Activated CD4-positive, alpha-beta T cell treated with anti-CD3 and anti-CD28 coated beads for 4 hours (primary cell): ENCODE measurements around the gene PTPN22.
A peak's percentile ranks its signal among the peaks of the same experiment; 100 is the strongest.

Source experiments
- DNase-seq, 2 donors: peaks; one replicate each; pipeline ENCODE4 v3.0.0-alpha.2; 2020

PTPN22 gene

DNA sequence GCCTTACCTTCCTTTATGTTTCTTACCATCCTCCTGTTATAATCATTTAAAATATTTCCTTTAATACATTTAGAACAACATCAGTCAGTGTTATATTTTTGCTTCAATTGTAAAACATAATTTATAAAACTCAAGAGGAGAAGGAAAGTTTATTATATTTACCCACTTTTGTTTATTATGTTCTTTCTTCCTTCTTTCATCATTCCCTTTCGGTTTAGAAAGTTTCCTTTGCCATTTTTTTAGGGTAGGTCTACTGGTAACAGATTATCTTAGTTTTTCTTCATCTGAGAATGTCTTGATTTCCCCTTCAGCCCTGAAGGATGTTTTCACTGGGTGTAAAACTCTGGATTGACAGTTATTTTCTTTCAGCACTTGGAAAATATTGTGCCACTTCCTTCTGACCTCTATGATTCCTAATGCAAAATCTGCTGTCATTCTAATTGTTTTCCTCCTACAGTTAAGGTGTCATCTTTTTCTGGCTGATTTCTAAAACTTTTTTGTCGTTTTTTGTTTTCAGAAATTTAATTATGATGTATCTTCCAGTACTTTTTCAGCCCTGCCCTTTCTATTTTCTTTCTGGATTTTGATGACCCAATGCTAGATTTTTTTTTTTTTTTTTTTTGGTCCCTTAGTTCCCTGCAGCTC lies 25.0 kb downstream of the PTPN22 start:
- DNase-seq: no peak

DNA sequence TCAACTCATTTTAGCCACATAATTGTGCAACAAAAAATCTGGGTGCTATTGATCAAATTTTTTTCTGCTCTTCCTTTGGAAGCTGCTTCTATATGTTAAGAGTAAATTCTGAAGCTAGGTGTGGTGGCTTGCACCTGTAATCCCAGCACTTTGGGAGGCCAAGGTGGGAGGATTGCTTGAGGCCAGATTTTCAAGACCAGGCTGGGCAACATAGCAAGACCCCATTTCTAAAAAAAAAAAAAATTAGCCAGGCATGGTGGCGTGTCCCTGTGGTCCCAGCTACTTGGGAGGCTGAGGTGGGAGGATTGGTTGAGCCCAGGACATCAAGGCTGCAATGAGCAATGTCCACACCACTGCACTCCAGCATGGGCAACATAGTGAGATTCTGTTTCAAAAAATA lies 35.0 kb downstream of the PTPN22 start:
- no peak for DNase-seq

DNA sequence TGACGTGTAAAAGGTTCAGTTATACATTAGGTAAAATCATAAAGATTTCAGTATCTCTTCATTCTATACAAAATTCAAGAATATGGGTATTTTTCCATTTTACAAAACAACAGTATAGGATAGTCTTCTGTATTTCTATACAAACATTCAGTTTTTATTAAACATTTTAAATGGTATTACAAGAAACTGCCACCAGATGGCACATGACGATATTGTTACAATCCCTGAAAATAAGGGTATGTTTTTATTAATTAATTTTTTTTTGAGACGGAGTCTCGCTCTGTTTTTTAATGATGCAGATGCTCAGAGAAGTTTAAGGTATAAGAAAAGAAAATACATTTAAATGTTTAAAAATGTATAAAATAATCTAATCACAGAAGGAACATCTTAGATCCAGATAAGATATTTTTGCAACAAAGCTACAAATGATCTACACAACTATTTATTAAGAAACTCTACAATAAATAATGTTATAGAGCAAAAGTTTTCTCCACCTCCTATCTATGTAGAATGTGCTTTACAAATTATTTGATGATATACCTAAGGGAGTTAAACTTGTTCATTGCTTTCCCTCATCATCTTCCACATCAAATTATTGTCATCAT lies 35.7 kb downstream of the PTPN22 start:
- DNase-seq: peak; percentile 18 to 44

DNA sequence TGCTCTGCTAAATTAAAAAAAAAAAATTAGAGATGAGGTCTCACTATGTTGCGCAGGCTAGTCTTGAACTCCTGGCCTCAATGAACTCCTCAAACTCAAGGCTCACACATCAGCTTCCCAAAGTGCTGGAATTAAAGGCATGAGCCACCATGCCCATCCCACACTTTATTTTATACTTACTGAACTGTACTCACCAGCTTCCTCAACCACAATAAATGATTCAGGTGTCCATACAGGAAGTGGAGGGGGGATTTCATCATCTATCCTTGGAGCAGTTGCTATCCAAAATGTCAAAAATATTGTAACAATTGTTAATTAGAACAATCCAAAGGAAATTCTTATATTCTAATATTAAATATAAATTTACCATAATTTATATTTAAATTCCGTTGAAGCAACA lies 36.8 kb downstream of the PTPN22 start:
- no peak for DNase-seq

DNA sequence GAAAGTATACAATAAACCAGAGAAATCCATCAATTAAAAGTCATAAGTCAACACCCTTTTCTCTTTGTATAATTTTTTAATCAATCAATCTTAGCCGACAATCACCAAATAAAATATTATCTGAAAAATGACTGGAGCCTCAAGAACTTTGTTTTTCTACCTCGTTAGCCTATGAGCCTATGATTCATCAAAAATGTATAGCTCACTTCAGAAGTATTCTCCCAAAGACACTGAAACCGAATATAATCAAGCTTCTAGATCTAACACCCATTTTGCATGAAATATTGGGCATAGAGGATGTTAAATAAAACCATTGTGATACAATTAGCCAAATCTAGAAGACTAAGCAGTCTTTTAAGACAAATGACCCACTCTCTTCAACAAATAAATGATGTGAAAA lies 41.5 kb downstream of the PTPN22 start:
- no peak for DNase-seq

DNA sequence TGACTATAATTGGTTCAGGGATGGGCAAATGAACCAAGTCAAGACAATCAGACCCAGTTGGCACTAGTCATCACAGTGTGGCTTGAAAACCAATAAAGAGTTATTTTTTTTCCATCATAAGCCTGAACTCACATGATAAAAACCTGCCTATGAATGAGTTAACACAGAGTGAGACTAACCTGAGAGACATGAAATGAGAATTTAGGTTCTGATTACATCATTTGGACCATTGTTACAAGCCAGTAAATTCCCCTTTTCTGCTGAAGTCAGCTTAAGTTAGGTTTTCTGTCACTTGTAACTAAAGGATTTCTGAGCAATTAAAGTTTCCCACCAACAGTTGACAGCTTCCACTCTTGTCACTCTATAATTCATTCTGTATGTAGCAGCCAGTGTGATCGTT lies 49.6 kb downstream of the PTPN22 start:
- DNase-seq: no peak

DNA sequence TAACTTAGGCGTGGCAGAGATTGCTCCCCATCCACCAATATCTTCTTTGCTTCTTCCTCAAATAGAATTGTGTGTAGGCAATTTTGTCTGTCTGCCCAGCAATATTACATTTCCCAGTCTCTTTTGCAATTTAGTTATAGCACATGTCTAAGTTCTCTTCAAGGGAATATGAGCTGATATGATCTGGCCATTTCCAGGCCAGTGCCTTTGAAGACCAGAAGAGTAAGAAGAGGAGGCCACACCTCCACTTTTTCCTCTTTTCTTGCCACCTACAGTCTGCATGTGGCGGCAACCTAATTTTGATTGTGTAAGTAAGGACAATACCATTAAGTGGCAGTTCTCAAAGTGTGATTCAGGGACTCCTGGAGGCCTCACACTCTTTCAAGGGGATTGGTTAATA lies 52.9 kb downstream of the PTPN22 start:
- no peak for DNase-seq

DNA sequence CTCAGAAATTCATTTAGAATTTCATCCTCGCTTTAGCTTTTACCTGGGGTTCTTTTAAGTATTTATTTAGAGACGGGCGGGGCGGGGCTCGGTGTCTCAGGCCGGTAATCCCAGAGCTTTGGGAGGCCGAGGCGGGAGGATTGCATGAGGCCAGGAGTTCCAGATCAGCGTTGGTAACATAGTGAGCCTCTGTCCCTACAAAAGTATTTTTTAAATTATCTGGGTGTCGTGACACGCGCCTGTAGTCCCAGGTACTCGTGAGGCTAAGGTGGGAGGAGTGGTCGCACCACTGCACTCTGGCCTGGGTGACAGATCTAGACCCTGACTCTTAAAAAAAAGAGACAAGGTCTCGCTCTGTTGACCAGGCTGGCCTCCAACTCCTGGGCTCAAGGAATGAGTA lies 58.3 kb downstream of the PTPN22 start:
- no peak for DNase-seq

DNA sequence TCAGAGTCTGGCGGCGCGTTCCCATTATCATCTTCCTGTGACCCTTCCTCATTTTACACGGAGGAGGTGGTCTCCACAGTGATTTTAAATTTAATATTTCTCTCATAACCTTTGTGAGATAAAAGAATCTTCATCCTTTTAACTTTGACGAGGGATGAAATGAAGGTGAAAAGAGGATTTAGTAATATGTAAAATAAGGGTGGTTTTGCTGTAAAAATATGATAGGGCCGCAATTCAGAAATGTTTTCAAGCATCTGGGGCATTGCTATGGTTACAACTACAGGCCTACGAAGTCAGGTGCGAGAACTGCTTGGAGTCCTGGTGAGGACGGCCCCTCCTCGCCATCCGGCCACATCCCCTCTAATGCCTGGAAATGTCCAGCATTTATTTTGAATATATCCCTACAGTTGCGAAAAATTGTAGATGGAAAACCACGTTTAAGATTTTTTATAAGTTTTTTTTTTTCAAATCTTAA lies 58.8 kb downstream of the PTPN22 start:
- DNase-seq: peak in 1 of 2 donors; percentile 8

DNA sequence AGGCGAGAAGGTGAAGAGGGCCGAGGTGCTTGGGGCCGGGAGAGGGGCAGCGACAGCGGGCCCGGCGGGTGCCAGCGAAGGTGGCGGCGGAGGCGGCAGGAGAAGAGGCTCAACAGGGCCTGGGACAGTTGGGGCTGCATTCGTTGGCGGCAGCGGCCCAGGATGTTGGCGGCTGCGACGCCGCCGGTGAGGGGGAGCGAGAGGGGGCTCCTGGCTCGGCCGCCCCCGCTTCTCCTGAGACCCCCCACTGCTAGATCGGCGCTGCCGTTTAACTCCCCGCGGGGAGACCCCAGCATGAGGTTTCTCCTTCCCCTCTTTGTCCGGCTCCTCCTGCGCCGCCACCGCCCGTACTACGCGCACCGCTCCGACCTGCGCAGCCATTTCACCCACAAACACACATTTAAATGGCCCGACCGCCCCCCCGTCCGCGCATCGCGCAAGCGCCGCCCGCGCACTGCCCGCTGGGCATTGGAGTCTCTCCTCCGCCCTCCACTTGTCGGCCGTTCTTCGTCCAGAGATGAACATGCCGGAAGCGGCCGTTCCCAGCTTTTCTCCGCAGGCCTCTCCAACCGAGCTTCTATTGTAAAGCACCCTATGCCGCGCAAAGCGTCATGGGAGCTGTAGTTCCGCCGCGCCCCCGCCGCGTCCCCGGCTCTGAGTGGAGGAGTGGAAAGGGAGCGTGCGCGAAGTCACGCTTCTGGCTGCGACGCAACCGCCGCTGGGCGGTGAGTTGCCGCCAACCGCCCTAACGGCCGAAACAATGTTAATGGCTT lies 59.4 kb downstream of the PTPN22 start, which contains the start of gene RSBN1:
TSS of gene RSBN1 (minus strand) at position 589 of the 773 bp plus-strand sequence. CDS start at position 525, 64 bp downstream.
- peak; percentile 96 for DNase-seq

DNA sequence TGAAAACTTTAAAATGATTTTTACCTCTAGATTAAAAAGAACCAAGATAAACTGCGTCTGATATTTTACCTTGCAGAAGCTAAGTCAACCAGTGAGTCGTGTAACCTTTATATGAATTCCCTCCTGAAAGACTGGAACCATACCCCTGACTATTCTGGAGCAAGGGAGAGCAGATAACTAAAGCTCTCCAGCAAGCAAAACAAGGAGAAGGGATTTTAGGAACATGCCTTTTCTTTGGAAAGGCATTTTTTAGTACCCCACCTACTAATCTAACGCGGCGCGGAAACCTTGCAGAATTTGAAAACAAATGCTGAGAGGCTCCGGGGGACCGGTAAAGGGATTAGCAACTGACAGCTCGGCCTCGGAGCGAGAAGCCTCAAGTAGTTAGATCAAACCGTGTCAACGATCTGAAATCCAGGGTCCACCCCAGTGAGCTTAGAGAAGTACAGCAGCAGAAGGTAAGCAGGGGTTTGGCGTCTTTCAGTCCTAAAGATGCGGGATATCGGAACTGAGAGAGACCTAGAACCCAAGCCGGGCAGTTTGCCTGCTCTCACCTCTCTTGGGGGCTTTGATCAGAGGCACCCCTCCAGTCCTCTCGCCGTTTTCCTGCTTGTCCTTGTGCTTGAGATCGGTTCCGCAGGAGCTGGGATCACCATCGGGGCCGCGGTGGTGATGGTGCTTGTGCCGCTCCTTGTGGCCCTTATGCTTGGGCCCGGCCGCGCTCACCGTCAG lies 60.2 kb downstream of the PTPN22 start:
- DNase-seq: peak; percentile 24 to 27

DNA sequence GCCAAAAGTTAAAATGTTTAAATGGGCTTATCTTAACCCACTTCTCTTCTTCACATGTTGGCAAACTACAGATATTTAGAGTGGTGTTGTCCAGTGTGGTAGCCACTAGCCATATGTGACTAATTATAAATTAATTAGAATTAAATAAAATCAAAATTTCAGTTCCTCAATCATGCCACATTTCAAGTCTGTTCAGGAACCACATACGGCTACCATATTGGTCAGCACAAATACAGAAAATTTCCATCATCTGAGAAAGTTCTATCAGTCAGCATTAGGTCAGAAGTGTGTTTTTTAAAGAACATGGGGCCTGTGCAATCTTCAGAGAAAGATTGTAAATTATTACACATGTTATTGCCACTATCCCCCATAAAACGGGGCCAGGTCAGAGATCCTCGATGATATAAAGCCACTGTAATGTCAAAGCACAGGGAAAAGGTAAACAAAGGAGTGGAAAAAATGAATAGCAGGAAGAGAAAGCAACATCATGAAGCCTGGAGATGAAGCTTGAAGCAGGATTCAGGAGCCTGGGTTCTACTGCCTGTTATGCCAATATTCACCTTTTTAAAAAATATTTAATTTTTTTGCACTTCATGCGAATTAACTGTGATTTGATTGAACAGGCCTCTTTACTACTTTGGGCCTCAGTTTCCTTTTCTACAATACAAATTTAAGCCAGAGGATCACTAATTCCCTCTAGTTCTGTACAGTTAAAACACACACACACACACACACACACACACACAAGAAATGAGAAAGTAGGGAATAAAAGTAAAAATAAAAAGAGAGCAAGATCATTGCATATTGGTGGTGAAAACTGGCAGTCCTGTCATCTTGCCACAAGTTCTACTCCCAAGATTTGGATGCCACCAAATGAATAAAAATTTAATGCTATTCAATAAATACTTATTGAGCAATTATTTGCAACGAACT lies 61.6 kb downstream of the PTPN22 start:
- DNase-seq: no peak

DNA sequence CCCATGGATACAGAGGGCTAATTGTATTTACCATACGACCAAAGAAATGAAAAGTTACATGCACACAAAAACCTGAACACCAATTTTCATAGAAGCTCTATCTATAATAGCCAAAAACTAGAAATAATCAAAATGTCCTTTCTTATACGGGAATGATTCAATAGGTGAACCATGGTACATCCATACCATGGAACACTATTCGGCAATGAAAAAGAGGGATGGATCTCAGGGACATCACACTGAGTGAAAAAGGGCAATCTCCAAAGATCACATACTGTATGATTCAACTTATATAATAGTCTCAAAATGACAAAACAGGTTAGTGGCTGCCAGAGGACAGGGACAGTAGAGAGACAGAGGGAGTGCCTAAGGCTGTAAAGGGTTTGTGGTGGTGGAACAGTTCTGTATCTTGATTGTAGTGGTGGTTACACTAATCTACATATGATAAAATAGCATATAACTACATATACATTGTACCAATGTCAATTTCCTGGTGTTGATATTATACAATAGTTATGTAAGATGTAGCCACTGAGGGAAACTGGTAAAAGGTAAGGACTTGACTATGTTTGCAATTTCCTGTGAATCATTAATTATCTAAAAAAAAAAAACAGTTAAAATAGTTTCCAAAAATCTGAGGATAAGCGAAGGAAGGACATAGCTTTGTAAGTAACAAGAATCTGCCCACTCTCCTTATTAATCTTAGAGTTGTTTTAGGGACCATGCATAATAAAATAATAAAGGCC lies 62.9 kb downstream of the PTPN22 start:
- no peak for DNase-seq

DNA sequence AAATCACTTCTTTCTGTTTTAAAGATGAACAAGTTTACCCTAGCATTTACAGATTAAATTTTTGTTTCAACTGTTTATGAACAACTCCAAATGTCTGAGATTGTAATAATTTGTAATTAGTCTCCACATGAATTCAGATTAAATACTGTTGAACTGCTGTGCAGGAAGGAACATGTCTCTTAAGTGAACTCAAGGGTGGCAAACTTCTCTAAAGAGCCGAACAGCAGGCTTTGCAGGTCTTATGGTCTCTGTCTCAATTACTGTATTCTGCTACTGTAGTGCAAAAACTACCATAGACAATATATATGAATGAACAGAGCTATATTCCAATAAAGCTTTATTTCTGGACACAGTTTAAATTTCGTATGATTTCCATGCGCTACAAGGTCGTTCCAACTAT lies 65.9 kb downstream of the PTPN22 start:
- DNase-seq: no peak

DNA sequence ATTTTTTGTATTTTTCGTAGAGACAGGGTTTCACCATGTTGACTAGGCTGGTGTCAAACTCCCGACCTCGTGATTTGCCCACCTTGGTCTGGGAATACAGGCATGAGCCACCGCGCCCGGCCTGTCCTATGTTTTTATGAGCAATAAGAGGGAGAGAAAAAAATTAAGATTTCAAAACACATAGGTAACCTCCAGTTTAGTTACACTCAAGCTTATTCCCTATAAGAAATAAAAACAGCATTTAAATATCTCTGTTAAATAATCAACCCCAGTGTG lies 66.3 kb downstream of the PTPN22 start:
- DNase-seq: no peak

DNA sequence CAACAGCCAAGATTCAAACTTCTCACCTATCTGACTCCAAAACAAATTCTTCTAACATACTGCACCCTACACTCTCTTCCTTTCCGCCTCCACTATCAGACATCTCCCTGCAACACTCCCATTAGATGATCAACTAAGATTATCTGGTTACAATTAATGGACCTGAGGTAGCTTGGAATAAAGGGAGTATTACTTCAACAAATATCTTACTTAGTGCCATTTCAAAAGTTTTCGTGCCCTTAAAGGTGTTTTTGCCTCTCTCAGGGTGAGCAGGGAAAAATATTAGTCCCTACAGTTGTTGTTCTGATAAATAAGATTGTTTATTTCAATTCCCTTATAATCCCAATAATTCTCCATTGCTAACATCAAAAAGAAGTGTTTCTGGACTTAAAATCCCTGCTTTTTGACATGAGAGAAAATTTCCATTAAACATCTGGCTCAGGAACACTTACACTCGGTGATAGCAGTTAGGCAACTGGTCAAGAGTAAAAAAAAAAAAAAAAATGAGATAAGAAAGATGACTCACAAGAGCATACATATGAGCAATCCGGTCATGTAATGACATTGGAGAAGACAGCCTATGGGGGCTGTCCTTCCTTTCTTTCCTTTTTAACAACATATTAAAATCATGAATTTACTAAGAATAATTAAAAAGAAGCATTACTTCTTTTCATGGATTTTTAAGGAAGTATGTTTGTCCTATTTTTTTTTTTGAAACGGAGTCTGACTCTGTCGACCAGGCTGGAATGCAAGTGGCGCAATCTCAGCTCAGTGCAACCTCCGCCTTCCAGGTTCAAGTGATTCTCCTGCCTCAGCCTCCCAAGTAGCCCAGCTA lies 66.9 kb downstream of the PTPN22 start:
- DNase-seq: no peak

DNA sequence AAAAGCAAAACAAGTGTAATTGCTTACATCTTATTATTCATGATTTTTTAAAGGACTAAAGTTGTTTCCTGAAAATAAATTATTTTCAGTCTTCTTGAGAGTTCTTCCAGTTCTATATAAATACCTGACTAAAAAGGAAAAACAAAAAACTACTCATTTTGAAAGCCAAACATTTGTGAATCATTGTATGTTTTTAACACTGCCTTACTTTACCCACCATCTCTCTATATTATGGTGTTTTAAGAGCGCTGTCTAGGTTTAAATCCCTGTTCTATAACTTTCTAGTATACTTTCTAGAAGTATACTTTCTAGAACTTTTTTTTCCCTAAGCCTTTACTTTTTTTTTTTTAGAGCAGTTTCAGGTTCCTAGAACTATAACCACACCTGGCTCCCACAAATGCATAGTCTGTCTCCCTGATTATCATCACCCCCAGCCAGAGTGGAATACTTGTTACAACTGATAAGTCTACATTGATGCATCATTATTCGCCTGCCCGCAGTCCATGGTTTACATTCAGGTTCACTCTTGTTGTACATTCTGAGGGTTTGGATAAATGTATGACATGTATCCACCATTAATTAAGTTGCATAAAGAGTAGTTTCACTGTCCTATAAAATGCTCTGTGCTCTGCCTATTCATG lies 69.0 kb downstream of the PTPN22 start:
- no peak for DNase-seq

DNA sequence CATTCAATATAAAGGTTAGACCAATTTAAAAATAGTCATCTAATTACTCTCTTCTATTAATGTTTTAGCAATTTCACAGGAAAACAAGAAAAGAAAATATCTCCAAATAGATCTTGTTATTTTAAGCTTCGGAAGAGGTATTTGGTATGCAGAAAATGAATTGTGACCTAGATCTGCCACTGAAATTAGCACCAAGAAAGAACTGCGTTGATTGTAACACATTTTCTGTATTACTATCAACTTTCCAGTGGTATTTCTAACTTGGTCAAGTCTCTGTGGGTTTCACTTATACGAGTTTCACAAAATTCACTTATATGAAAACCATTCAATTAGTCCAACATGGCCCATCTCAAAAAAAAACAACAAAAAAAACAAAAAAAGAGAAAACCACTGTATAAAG lies 71.0 kb downstream of the PTPN22 start:
- no peak for DNase-seq

DNA sequence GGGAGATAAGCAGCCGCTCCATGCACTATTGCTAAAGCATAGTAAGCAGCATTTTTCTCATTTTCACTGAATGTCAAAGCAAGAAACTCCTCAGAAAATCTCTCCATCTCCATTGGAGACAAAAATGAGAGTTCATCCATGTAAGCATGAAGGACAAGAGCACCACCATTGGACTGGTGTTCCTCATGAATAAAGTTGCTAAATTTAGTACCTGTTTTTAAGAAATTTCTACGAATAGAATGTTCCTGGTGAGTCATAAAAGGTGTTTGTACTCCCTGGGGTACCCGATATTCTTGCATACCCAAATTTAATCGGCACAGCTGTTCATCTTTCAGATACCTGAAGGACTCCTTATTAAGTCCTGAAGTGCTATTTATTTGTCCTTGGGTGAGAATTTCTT lies 74.0 kb downstream of the PTPN22 start:
- DNase-seq: no peak
